Endothelial cell of umbilical vein (primary cell): ENCODE measurements around the gene EXOSC9. TPM values are rescaled to one million over a fixed set of nuclear protein-coding genes. Genes with fewer than 3 reads are reported as not detected.

ENCODE experiments used
- BruUV-seq: library from RNA; stranded (reverse); fragments of 400-500 nt; replicated peaks from 2 replicates; lab custom pipeline; 2021; lab: Mats Ljungman, UMichigan
- CTCF ChIA-PET: fragments of 300-600, 350-600 bp; sonication (Branson Sonifier 250); formaldehyde crosslinking; loops from one replicate; lab custom pipeline; 2021; ENCODE audit warnings: antibody characterized with exemption, inconsistent platforms; lab: Charles Lee
- POLR2A ChIA-PET: fragments of 300-600, 350-600 bp; sonication (Branson Sonifier 250); formaldehyde crosslinking; loops from one replicate; lab custom pipeline; 2021; ENCODE audit warnings: antibody characterized with exemption, inconsistent platforms; lab: Charles Lee
- DNase-seq: peaks from one replicate; pipeline ENCODE4 v3.0.0-alpha.2; 2011; ENCODE audit warnings: low read depth, low spot score
- FAIRE-seq: peaks from 2 replicates; lab custom pipeline; 2011; peaks lifted over from hg19 to GRCh38; lab: Jason Lieb, UNC
- H2AFZ ChIP-seq: 2 replicates; pipeline ENCODE4 v1.6.0; 2012; ENCODE audit warnings: low read depth, low read length, control low read depth, inconsistent platforms
- H3K27ac ChIP-seq: 2 replicates; pipeline ENCODE4 v1.5.1; 2011; ENCODE audit warnings: low read depth, mild to moderate bottlenecking, control low read depth, low read length, moderate library complexity; ENCODE audit not compliant: insufficient read depth
- H3K27me3 ChIP-seq, 2 experiments: 2 replicates each; pipeline versions ENCODE4 v1.6.0 to v1.6.1; 2011; ENCODE audit warnings: low read length in 2 of 2, mixed read lengths in 1 of 2; ENCODE audit not compliant: control insufficient read depth in 2 of 2, insufficient read depth in 2 of 2
- H3K36me3 ChIP-seq, 2 experiments: 2 replicates in 1 of 2; 3 replicates in 1 of 2; pipeline ENCODE4 v1.5.1; 2011; ENCODE audit warnings: low read length in 2 of 2, mild to moderate bottlenecking in 1 of 2, moderate library complexity in 1 of 2; ENCODE audit not compliant: control insufficient read depth in 2 of 2, insufficient read depth in 2 of 2; ENCODE audit errors: extremely low read depth in 1 of 2
- H3K4me1 ChIP-seq: 3 replicates; pipeline ENCODE4 v1.5.1; 2011; ENCODE audit warnings: mild to moderate bottlenecking, low read length; ENCODE audit not compliant: control insufficient read depth, insufficient read depth; ENCODE audit errors: extremely low read depth
- H3K4me2 ChIP-seq: 2 replicates; pipeline ENCODE4 v1.6.1; 2011; ENCODE audit warnings: low read length, control low read depth, mixed read lengths; ENCODE audit not compliant: insufficient read depth
- H3K4me3 ChIP-seq, 3 experiments: fragments of 200-600 bp in 1 of 3; sonication (generic), shearing (Covaris generic) in 1 of 3; replicated peaks in 1 of 3; 2 replicates each; pipeline ENCODE4 v1.5.1; 2011 to 2016; ENCODE audit warnings: control low read depth in 3 of 3, low read length in 3 of 3, mild to moderate bottlenecking in 2 of 3, inconsistent platforms in 1 of 3, low read depth in 1 of 3, moderate library complexity in 1 of 3; ENCODE audit not compliant: insufficient read depth in 1 of 3
- H3K79me2 ChIP-seq: 2 replicates; pipeline ENCODE4 v1.6.0; 2012; ENCODE audit warnings: low read length, inconsistent platforms; ENCODE audit not compliant: control insufficient read depth, insufficient read depth
- H3K9ac ChIP-seq: replicated peaks from 2 replicates; pipeline ENCODE3; 2011; ENCODE audit warnings: low read length, control low read depth; ENCODE audit not compliant: insufficient read depth; ENCODE audit errors: extremely low read depth
- H3K9me1 ChIP-seq: replicated peaks from 3 replicates; pipeline ENCODE4 v1.6.0; 2011; ENCODE audit warnings: mild to moderate bottlenecking, low read length; ENCODE audit not compliant: control insufficient read depth, insufficient read depth; ENCODE audit errors: extremely low read depth
- H3K9me3 ChIP-seq: replicated peaks from 2 replicates; pipeline ENCODE4 v1.5.1; 2012; ENCODE audit warnings: low read length, inconsistent platforms; ENCODE audit not compliant: control insufficient read depth, insufficient read depth
- H4K20me1 ChIP-seq: replicated peaks from 2 replicates; pipeline ENCODE3; 2011; ENCODE audit warnings: mild to moderate bottlenecking, low read length; ENCODE audit not compliant: control insufficient read depth, insufficient read depth; ENCODE audit errors: extremely low read depth
- CTCF ChIP-seq, 2 donors: IDR thresholded peaks; 1 replicate in 1 of 2; 2 replicates in 1 of 2; pipeline ENCODE4 v1.5.1; 2011; ENCODE audit warnings: low read length in 2 of 2, mild to moderate bottlenecking in 2 of 2, moderate library complexity in 2 of 2, control low read depth in 1 of 2, inconsistent platforms in 1 of 2, low read depth in 1 of 2; ENCODE audit not compliant: insufficient read depth in 1 of 2; ENCODE audit errors: extremely low read depth in 1 of 2
- EZH2 ChIP-seq: IDR thresholded peaks from 2 replicates; pipeline ENCODE4 v1.6.1; 2012; ENCODE audit warnings: borderline replicate concordance, low read depth, mild to moderate bottlenecking, moderate library complexity, low read length, inconsistent platforms; ENCODE audit not compliant: severe bottlenecking
- FOS ChIP-seq: IDR thresholded peaks from 2 replicates; pipeline ENCODE4 v1.6.1; 2011; ENCODE audit warnings: mild to moderate bottlenecking, low read length, moderate library complexity, borderline replicate concordance; ENCODE audit not compliant: insufficient read depth
- GATA2 ChIP-seq: IDR thresholded peaks from 2 replicates; pipeline ENCODE4 v1.7.0; 2011; ENCODE audit warnings: low read depth, mild to moderate bottlenecking, moderate library complexity, mixed read lengths, low read length; ENCODE audit not compliant: insufficient read length, insufficient read depth
- JUN ChIP-seq: IDR thresholded peaks from 2 replicates; pipeline ENCODE4 v1.6.1; 2011; ENCODE audit warnings: borderline replicate concordance, low read depth; ENCODE audit not compliant: insufficient read length, insufficient read depth
- MAX ChIP-seq: IDR thresholded peaks from 2 replicates; pipeline ENCODE4 v1.6.1; 2011; ENCODE audit not compliant: insufficient read depth, insufficient read length
- MYC ChIP-seq: IDR thresholded peaks from one replicate; pipeline ENCODE4 v1.6.1; 2011; ENCODE audit warnings: mild to moderate bottlenecking, low read depth, low read length
- POLR2A ChIP-seq: IDR thresholded peaks from 2 replicates; pipeline ENCODE4 v1.6.1; 2012; ENCODE audit warnings: low read depth, mild to moderate bottlenecking, control low read depth, low read length
- POLR2AphosphoS5 ChIP-seq: IDR thresholded peaks from 2 replicates; pipeline ENCODE4 v1.6.1; 2012; ENCODE audit warnings: low read depth, mild to moderate bottlenecking, control low read depth, low read length, moderate library complexity; ENCODE audit not compliant: insufficient read depth
- dilution Hi-C: fragments of 300-500 bp; cut with MboI; formaldehyde crosslinking; loops from one replicate; pipeline ENCODE4 v1.15.0; 2019; ENCODE audit warnings: low sequenced_read_pairs; ENCODE audit not compliant: extremely low pct_ligation_motif_present
- intact Hi-C: fragments of 100-400 bp; cut with micrococcal nuclease; formaldehyde crosslinking; loops from one replicate; pipeline ENCODE4 v1.10.0; 2022
- polyA plus RNA-seq, 4 experiments: library from polyadenylated mRNA; depleted of rRNA in 3 of 4; stranded (reverse) in 3 of 4; unstranded in 1 of 4; fragments of >200 nt; gene quantifications; 2 replicates each; pipeline versions ENCODE4 v1.2.1 to v1.2.3, GENCODE V29; 2011 to 2012; ENCODE audit warnings: missing spikeins in 1 of 4
- total RNA-seq: library from RNA; stranded (reverse); gene quantifications from 2 replicates; pipeline ENCODE4 v1.2.3, GENCODE V29; 2021

EXOSC9 gene
- total and polyA plus RNA-seq, 2 donors (not counting 3 experiments of a cell fraction or from before 2014, with no cell fraction given): 19.0 to 46.3 TPM

GRCh38 chr4:121827853-121828252, 26.7 kb downstream of the EXOSC9 start:
- dilution Hi-C loops (no loop called here), intact Hi-C loops (no loop called here)
- Histone ChIP-seq H3K27me3 (no peaks in the 10 kb centered on the region), H2AFZ (no peak overlapping the region), H3K79me2 (peaks cover 8% of the 10 kb centered on the region), H3K36me3 (no peaks in the 10 kb centered on the region), H3K4me2 (no peak overlapping the region), H3K4me1 (no peaks in the 10 kb centered on the region), H3K9me3 (no peaks in the 10 kb centered on the region), H3K9me1 (no peaks in the 10 kb centered on the region), H3K9ac (no peak overlapping the region), H4K20me1 (no peaks in the 10 kb centered on the region), H3K27ac (no peak overlapping the region), H3K4me3 (no peak overlapping the region)
- FAIRE-seq (no peak), DNase-seq (no peak)
- no TSS peak for BruUV-seq
- POLR2A ChIA-PET: no interaction called here
- TF ChIP-seq POLR2A (no peak), FOS (peak; percentile 66), MYC (no peak), CTCF (IDR thresholded peaks at IDR 0.05; ENCODE audit: extremely low read depth in 1 of 2, insufficient read depth in 1 of 2, low read depth in 1 of 2, low read length in 2 of 2) (no peak), GATA2 (peak; percentile 67), POLR2AphosphoS5 (no peak), JUN (no peak), MAX (no peak), EZH2 (no peak)
- CTCF ChIA-PET: interaction anchor here (1.3 to 1.5 kb wide), 3 partner anchors 8 to 365 kb away, joined by 4 to 8 read pairs (median 4); no protein-coding TSS in a partner anchor
